A204.1 (cell line): ENCODE data around the gene SCT.

ENCODE experiments used
- FAIRE-seq: peaks from 2 replicates; lab custom pipeline; 2012; peaks lifted over from hg19 to GRCh38; lab: Jason Lieb, UNC

The SCT gene

DNA sequence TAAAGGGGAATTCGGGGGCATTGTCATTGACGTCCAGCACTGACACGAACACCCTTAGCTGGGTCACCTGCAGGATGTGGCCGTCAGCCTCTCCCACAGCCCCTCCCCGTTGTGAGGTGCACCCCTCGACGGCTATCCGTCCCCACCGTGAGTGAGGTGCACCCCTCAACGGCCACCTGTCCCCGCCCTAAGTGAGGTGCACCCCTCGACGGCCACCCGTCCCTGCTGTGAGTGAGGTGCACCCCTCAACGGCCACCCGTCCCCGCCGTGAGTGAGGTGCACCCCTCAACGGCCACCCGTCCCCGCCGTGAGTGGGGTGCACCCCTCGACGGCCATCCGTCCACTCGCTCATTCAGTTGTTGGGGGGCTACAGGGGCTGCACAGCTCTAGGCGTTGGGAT, 5.1 kb downstream of the SCT start:
- no peak for FAIRE-seq

DNA sequence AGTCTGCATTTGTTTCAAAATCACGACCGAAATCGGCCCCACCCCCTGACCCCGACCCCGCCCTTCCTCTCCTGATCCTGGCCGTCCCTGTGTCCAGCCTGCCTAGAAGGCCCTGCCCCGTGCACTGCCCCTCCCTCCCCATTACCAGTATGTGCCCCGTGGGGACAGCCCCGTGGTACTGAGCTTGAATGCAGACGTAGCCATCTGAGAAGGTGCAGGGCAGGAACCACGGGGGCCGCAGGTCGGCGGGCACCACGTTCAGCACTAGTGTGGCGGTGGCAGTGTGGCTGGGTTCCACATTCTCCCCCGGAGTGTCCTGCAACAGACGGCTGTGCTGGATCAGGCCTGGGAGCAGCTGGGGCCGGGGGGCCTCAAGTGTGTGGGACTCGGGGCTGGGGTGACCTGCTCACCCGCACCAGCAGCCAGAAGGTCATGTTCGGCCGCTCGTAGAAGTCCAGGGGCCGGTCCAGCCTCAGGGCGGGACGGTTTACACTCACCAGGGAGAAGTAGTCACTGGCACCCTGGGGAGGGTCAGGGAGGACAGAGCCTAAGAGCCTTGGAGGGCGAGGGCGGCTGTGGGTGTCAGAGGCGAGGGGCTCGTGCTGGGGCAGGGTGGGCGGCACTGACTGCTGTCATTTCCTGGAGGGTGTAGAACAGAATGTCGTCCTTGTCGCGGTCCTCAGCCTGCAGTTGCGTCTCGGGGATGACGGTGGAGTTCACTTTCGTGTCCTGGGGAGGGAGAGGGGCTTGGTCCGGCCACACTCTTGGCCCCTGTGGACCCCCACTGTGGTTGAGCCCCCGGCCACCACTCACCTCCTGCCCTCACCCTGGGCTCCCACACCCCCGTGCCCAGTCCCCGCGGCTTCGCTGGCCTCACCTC, 5.8 kb downstream of the SCT start:
- no peak for FAIRE-seq

DNA sequence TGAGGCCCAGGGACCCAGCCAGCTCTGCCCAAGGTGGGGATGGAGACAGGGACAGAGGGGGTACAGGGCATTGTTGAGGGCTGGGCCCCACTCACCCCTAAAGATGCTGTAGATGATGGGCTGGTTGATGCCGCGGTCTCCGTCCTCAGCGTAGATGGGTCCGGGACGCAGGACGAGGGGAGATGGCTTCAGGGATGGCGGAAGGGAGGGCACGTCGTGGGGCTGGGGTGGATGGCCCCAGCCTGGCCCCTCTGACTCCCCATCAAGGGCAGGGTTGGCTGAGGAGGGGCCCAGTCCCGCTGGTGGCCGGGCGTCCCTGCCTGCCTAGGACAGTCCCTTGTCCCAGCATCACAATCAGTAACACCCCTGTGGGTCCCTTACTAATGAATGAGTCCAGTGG, 6.8 kb downstream of the SCT start:
- no peak for FAIRE-seq

DNA sequence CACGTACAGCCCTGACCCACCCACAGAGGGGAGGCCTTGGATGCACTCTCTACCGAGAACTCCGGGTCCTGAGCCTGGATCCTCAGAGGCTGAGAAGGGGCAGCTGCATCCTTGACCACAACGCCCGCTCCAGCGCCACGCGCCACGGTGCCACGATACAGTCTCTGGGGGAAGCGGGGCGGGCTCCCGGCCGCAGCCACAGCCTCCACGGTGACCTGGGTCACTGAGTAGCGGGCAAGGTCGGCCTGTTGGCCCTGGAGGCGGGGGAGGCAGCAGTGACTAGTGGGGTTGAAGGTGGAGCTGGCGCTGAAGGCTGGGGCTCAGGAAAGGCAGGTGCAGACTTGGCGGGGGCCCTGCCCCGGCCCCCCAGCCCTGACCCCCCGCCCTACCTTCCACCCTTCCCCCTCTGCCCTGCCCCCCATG, 7.3 kb downstream of the SCT start:
- no peak for FAIRE-seq

DNA sequence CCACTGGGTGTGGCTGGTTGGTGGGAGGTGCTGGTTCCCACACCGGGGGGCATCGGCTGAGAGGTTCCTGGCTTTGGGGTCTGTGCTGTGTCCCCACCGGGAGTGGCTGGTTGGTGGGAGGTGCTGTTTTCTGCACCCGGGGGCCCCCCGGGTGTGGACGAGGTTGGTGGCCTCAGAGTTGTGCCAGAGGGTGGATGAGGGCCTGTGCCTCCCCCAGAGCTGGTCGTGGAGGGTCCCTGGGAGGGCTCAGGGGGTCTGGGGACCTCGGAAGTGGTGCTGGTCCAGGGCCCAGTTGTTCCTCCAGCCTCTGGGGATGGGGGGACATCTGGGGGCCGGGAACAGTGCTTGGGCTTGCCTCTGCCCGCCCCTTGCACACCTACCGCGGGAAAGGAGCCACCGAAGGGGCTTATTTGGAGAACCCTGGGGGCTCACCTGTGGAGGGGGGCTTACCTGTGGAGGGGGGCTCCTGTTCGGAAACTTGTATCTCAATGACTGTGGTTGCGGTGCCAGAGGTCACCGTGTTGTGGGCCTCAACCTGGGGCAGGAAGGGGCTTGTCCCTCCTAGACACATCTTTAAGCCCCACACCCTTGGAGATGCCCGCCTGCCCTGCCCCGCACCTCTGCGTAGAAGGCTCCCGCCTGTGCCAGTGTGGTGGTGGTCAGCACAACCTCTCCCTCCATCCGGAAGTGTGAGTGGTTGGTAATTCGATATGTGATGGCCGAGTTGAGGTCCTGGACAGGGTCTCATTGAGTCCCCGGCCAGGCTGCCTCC, 7.9 kb downstream of the SCT start:
- FAIRE-seq, result no peak

DNA sequence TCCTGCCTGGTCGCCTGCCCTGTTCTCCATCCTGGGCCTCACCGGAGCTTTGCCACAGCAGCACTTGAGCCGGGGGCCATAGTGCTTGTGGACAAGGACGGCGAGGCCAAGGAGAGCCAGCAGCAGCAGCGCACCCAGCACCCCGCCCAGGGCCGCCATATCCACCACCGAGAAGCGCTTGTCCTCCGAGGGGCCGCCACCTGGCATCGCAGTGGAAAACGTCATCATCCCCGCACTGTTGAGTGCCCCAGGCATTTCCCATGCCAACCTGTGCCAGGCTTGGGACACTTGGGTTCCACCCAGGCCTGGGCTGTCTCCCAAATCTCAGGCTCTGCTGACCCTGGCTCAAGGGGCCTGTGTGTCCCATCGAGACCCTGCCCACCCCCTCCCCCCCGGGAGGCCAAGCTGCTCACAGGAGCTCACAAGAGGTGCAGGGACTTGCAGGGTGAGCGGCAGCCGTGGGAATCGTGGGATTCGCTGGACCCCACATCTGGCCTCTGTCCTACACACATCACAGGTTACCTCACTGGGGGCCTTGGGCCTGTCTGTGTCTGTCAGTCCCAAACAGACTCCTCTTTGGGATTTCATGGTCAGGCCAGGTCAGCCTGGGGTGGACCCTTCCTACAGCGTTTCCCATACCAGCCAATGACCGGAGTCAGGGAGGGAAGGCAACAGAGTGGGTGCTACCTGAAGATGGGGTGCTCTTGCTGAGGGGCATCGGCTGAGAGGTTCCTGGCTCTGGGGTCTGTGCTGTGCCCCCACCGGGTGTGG, 8.9 kb downstream of the SCT start:
- no peak for FAIRE-seq

DNA sequence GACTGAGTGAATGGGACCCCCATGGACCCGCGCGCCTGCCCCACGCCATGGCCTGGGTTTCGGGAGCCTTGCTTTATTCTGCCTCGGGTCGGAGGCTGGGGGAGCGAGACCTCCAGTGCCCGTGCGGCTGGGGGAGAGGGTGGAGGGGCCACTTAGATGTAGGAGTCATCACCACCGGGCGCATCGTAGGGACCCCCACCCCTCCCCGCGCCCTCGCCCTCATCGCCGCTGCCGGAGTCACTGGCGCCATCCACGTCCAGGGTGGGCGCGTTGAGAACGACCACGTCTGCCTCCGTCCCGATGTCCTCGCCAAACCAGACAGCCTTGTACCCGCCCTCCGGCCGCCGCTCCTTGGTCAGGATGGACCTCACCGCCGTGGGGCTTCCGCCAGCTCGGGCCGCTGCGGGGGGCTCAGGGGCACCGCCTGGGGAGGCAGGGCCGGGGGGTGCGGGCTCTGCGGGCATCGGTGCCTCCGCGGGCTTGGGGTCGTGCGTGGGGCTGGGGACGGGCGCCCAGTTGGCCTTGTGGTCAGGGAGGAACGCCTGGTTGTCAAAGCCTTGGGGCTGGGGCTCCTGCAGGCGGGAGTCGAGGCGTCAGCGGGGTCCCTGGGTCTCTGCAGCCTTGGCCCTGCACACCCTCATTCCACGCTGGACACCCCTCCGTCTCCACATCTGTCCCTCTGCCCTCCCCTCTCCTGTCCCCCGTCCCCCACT, 9.6 kb downstream of the SCT start:
- FAIRE-seq, result no peak

DNA sequence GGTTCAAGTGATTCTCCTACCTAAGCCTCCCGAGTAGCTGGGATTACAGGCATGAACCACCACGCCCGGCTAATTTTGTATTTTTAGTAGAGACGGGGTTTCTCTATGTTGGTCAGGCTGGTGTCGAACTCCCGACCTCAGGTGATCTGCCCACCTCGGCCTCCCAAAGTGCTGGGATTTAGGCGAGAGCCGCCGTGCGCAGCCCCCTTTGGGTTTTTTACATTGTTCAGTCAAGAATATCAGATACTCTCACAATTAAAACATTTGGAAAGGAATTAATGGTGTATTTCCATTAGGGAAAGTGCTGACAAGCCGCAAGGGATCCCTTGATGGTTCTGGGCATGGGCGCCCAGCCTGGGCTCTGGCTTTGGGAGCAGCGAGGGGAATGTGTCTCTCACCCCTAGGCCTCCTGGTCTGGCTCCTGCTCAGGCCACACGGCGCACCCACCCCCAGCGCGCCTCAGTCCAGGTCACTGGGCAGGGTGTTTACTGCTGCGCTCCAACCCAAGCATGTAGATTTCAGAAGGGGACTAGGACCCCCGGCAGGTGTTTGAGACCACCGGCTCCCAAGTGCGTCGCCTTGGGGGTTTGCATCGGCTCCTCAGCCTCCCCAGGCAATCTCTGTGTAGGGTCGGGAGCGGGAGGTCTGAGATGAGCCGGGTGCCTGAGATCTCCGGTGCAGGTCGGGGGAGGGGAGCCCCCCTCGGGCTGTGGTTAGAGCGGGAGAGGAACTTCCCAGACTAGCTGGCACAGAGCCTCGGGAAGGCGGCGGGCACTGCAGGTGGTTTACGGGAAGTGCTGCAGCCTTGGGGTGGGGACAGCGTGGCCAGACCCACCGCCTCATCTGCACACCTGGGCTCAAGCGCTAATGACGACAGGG, 10.4 kb downstream of the SCT start:
- FAIRE-seq, result no peak

DNA sequence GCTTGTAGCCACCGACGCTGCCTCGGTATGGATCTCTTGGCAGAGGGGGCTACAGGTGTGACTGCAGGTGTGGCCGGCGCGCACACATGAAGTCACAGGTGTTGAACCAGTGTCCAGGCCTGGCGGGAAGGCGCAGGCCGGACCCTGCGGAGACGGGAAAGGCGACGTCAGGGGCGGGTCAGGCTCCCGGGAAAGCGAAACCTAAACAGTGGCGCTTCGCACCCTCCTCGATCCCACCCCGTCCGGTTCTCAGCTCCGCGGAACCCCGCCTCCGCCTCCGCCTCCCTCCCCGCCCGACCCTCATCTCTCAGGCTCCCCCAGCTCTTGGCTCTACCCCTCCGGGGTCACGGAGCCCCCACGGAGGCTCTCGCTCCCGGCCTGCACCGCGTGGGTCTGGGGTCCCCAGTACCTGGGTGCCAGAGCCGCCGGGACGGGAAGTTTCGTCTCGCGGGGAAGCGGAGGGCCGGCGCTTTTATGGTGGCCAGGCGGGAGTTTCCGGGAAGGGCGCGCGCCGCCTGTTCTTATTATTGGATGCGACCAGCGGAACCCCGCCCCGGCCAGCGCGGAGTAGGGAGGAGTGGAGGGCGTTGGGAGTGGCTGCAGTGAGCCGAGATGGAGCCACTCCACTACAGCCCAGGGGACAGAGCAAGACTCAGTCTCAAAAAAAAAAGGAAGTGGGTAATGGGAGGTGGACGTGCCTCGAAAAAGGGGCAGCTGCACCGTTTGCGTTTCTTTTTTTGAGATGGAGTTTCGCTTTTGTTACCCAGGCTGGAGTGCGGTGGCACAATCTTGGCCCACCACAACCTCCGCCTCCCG, 11.3 kb downstream of the SCT start, which contains the start of gene IRF7:
Gene IRF7 (minus strand): TSS at position 447 of the 816 bp plus-strand sequence. CDS start 586 bp downstream, outside the sequence.
- no peak for FAIRE-seq

DNA sequence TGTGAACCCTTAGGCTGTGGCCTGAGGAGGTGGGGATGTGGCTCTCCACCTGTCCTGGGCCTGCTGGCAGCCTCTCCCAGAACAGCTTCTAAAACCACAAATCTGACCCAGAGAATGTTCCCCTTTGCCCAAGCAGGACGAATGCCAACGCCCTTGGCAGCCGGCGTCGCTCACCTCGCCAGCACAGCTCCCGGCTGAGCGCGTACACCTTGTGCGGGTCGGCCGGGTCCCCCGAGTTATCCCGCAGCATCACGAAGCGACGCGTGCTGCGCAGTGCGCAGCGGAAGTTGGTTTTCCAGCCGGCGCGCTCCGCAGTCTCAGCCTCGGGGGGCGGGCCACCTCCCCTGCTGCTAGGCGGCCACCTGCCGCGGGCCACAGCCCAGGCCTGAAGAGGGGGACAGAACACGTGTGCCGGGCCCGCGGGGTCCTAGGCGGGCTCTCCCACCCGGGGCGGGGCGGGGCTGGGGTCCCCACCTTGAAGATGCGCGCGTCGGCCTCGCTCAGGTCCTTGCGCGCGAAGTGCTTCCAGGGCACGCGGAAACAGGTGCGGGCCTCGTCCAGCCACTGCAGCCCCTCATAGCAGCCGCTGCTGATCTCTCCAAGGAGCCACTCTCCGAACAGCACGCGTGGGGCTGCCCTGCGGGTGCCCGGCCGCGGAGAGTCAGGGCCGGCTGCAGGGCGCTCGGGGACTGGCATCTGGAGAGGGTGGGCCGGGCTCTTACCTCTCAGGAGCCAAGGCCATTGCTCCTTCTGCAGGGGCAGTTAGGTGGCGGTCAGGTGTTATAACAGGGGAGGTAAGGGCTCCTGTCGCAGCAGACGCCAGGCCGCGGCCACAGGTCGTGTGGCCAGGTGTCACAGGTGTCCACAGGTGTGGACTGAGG, 12.1 kb downstream of the SCT start:
- no peak for FAIRE-seq

DNA sequence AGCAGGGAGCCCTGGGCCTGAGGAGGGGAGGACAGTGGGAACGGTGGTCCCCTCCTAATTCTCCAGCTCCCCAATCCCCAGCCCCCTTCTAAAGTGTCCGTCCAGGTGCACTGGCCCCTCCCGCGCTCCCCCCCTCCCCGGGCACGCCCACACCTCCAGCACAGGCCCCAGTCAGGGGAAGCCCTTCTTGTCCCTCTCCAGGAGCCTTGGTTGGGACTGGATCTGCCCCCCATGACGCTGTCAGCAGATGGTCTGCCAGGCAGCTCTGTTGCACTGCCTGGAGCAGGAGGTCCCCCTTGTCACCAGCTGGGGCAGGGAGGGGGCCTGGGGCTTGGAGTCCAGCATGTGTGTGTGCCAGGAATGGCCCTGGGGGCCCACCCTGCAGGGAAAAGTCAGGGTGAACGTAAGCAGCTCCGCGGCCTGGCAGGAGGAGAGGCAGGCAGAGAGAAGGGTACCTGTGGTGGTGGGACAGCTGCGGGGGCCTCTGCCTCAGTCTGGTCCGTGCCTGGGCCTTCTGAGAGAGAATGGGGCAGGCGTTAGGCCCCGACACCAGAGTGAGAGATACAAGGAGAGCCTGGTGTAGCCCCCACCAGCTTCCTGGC, 12.9 kb downstream of the SCT start:
- FAIRE-seq, result no peak

DNA sequence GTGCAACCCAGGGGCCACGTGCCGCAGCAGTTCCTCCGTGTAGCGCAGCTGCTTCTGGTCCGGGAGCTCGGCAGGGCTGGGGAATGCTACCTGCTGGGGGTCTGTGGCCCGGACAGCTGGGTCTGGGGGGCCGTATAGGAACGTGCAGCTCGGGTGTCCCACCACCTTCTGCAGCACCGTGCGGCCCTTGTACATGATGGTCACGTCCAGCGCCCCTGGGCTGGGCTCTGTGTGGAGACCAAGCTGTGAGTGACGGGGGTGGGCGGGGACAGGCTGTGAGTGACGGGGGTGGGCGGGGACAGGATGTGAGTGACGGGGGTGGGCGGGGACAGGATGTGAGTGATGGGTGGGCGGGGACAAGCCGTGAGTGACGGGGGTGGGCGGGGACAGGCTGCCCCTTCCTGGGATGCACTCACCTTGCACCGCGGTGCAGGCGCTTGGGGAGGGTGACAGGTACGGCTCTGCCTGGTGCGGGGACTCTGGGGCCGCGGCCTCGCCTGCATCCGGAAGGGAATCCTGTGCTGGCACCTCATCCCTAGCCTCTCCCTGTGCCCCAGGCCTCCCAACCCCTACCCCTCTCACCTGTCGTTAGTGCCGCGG, 13.5 kb downstream of the SCT start:
- no peak for FAIRE-seq

DNA sequence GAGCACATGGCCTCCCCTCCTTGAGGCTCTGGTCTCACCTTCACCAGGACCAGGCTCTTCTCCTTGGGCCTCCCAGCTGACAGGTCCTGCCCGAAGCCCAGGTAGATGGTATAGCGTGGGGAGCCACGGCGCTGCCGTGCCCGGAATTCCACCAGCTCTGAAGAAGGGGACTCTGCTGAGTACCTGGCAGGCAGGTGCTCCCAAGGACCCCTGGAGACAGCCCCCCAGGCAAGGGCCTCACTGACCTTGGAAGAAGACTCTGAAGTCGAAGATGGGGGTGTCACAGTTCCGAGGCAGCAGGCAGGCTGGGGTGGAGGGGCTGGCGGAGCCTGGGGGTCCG, 14.1 kb downstream of the SCT start:
- no peak for FAIRE-seq

DNA sequence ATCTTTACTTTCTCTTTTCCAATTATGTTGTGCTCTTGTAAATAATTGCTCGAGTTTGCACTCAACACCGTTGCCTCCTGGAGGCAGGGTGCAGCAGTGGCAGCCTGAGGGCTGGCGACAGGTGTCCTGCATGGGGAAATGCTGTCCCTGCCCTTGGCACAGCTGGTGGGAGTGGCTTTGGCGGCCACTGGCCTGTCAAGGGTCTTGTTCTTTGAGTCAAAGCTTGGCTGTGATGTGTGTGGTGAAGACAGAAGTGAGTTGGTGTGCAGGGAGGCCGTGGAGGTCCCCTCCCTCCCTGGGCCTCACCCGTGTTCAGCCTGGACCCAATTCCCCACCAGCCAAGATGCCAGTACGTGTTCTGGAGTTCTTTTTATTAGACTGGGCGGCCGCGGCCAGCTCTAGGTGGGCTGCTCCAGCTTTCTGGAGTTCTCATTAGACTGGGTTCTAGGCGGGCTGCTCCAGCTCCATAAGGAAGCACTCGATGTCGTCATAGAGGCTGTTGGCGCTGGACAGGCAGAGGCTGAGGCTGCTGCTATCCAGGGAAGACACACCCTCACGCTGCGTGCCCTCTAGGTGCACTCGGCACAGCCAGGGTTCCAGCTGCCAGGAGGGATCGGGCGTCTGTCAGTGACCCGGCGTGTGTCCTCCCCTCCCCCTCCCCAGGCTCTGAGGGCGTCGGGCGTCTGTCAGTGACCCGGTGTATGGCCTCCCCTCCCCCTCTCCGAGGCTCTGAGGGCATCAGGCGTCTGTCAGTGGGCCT, 14.6 kb downstream of the SCT start:
- FAIRE-seq, result no peak

DNA sequence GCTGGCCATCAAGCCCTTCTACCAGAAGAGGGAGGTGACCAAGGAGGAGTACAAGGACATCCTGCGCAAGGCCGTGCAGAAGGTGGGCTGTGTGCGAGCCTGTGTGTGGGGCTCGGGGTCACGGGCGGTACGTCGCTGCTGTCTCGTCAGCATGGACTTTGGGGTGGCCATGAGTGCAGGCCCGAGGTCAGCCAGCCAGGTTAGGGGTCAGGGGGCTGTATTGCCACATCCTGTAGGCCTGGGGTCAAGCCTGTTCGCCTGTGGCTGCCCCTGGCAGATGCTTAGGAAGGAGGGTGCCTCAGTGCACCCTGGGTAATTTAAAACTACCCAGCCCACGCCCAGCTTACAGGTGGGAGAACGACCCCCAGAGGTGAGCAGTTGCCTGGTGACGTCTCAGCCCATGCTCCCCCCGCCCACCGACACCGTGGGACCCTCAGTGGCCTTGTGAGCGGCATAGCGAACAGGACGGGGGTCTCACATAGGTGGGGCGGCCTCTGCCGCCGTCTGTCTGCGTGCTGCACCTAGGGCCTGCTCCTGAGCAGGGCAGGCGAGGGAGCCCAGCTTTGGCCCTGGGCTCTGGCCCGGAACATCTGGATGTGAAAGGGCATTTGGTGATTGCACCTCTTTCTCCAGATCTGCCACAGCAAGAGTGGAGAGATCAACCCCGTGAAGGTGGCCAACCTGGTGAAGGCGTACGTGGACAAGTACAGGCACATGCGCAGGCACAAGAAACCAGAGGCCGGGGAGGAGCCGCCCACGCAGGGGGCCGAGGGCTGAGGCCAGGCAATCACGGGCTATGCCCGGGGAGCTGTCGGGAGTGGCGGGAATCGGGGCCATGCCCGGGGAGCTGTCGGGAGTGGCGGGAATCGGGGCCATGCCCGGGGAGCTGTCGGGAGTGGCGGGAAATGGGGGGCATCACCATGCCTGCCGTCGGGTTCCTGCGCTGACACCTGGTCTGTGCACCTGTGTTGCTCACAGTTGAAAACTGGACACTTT, 15.7 kb downstream of the SCT start:
- FAIRE-seq, result no peak

DNA sequence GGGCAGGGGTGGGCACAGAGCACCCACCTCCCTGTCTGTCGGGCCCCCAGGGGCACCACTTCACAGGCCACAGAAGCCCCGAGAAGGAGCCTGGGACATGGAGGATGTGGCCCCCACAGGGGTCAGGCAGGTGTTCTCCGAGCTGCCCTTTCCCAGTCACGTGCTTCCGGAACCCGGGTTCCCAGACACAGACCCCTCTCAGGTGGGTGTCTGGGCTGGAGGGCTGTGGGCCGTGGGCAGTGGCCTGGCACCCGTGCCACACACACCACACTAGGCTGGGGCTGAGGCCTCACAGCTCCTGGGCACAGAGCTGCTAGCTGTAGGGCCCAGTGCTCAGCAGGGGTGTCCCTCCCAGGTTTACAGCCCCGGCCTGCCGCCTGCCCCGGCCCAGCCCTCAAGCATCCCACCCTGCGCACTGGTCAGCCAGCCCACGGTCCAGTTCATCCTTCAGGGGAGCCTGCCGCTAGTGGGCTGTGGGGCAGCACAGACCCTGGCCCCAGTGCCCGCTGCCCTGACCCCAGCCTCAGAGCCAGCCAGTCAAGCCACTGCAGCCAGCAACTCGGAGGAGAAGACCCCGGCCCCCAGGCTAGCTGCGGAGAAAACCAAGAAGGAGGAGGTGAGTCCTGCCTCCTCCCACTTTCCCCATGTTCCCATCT, 16.7 kb downstream of the SCT start:
- no peak for FAIRE-seq
